A204.1 (cell line): ENCODE data around the gene TRPC6.
"Not testable (repeated sequence)": the region's sequence is repeated elsewhere in the genome, so short reads cannot be mapped to it uniquely, and the experiment has no call there.

ENCODE experiments used
- FAIRE-seq: peaks from 2 replicates; lab custom pipeline; 2012; peaks lifted over from hg19 to GRCh38; lab: Jason Lieb, UNC

The TRPC6 gene

GRCh38 chr11:101521821-101522220 is 62.0 kb downstream of the TRPC6 start:
- FAIRE-seq = no peak

DNA sequence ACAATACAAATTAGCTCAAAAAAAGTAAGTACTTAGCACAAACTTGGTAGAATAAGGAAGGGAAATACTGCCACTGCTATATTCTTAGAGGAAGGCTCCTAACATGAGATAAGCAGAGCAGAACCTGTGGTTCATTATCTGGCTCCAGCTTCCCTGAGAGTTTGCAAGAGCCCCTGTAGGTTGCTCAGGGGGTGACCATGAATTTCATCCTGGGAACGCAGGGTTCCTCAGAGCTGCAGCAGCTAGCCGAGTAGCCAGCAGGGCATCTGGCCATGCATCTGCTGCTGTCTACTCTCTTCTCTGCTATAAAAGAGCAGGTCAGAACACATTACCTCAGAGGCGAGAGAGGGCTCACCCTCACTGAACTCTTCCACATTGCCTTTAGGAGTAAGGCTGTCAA is 67.3 kb downstream of the TRPC6 start:
- FAIRE-seq = no peak

- FAIRE-seq = no peak
Measured at GRCh38 chr11:101511065-101511464, 72.7 kb downstream of the TRPC6 start.

DNA sequence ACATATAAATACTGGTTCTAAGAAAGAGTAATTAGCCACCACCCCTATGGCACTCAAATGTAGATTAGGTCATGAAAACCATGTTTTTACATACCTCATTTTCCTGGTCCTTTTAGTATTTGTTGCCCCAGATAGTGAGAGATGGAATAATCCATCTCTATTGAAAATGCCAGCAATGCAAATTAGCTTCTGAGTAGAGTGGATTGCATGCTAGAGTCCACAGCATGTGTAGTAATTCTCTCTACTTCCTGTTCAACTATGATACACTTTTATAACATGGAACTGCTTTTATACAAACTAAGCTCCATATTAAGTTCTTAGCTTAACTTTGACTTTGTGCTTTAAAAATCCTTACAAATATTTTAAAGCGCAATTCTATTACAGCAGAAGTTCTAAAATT is 73.2 kb downstream of the TRPC6 start:
- FAIRE-seq = no peak

DNA sequence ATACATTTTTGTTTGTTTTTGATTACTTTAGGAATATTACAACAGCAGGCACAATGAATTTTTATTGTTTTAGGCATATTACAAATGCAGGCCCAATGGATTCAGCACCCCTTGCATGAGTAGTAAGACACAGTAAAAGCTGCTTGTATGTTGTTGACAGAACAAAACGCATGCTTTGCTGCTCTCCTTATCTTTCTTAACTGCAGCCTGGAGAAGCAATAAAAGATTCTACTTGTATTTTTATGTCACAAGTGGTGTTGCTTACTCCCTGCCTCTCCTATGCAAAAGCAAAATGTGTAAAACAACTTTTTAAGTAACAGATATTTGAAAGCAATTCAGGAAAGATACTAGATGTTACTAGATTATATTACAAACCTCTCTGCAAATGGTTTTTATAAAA is 73.9 kb downstream of the TRPC6 start:
- no peak for FAIRE-seq

- FAIRE-seq = no peak
Measured at GRCh38 chr11:101508370-101508769, 75.4 kb downstream of the TRPC6 start.

DNA sequence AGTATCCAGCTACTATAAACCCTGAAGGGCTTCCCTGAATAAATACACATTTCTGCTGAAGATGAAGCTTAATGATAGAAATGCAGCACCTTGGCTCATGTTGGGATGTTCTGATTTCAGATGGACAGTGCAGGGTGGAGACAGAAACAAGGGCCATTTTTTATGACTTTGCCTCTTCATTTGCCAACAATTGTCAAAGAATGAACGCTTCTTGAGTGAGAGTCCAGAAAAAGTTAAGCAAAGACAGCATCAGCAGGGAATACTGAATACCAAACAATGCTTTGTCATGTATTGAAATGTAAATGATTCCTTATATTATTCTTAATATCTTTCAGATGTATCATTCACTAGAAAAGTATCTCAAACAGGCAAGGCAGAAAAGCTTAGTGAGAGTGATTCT is 84.9 kb downstream of the TRPC6 start:
- FAIRE-seq = no peak

DNA sequence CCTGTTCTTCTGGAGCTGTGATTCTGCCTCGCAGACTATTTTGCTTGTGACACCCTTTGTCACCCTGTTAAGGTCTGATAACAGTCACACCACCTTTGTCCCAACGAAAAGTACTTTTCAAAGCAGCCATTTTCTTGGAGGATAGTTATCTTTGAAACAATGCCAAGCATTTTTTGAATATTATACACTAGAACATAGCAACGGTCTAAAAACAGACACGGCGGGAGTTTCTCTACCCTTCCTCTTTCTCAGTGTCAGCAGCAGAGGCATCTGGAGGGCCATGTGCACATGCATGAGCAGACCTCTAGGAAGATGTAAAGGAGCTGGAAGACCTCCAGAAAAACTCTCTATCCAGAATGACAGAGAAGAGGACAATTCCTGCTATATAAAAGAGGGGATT is 86.5 kb downstream of the TRPC6 start:
- no peak for FAIRE-seq

DNA sequence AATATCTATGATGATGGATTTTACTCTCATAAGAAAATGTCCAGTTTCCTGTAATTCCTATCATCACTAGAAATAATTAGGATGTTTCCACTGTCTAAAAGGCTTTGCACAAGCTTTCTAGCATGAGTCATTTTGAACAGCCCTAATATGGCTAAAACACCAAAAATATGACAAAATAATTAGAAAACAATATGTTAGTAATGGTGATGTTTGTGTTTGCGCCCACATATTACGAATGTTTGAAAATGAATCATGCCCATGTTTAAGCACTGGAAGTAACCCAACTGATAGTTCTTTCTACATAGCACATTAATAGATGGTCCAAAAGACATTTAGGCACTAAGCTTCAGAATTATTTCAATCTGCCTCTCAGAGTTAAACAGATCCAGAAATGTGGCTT is 96.0 kb downstream of the TRPC6 start:
- FAIRE-seq = no peak

- no peak for FAIRE-seq
Measured at GRCh38 chr11:101482556-101483124, 101.2 kb downstream of the TRPC6 start.

GRCh38 chr11:101478587-101479369 is 105.0 kb downstream of the TRPC6 start:
- no peak for FAIRE-seq

GRCh38 chr11:101477926-101478325 is 105.9 kb downstream of the TRPC6 start:
- no peak for FAIRE-seq

- FAIRE-seq = no peak
Measured at GRCh38 chr11:101476191-101476590, 107.6 kb downstream of the TRPC6 start.

GRCh38 chr11:101475699-101476098 is 108.1 kb downstream of the TRPC6 start:
- FAIRE-seq = no peak

DNA sequence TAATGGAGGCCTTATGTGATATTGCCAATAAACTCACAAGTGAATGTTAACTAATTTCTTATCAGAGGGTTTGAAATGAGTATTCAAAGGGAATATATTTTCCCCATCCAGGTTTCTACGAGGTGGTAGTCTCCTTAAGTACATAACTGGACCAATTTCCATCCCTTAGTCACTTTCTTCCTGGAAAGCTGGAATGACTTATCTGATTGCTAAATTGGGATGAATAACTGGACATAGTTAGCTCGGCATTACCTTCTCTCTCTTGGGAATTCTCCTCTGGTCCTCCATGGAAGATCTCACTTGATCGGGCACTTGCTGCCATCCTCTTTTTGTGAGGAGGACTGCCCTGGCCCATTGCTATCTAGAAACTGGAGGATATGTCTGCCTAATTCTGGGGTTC is 109.1 kb downstream of the TRPC6 start:
- FAIRE-seq = no peak

DNA sequence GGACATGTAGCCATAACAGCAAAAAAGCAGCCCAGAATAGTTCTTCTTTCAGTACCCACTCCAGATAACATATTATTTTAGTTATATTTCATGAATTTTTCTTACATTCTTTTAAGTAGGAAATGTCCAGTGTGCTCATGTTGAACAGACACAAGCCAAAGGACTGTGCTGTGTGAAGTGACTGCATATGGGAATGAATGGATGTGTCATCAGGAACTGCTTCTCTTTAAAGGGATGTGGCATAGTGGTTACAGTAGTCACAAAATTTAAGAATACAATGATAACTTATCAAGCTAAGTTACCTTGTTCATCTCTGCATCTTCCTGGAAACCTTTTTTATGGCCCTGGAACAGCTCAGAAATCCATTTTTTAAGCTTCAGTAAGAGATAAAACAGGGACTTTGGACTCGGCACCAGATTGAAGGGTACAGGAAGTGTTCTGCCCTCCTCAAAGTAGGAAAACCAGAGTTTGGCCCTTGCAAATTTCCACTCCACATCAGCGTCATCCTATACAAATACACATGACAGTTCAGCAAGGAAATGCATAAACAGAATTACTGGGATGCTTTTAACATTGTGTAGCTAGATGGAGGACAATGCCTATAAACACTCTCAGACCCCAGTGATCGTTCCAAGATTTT is 112.8 kb downstream of the TRPC6 start:
- no peak for FAIRE-seq

DNA sequence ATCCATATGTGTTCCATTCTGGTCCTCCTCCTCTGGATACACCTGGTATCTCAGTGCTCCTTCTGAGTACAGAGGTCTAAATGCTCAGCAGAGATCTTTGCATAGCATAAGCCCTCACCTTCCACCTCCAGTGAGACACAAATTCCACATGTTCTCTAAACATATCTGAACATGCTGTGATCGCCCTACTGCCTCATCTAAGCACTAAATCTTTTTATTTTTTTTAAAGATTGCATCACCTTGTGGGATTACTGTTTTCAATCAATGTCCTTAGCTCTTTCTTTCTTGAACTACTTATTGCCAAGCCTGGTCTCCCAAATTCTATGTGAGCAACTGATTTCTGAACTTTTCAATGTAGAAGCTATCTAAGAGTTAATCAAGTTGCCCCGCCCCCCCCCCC is 113.4 kb downstream of the TRPC6 start:
- FAIRE-seq = no peak

GRCh38 chr11:101466352-101466751 is 117.5 kb downstream of the TRPC6 start:
- FAIRE-seq = no peak

- not testable (repeated sequence) for FAIRE-seq
Measured at GRCh38 chr11:101464388-101464787, 119.4 kb downstream of the TRPC6 start.

- no peak for FAIRE-seq
Measured at GRCh38 chr11:101459020-101459419, 124.8 kb downstream of the TRPC6 start.

DNA sequence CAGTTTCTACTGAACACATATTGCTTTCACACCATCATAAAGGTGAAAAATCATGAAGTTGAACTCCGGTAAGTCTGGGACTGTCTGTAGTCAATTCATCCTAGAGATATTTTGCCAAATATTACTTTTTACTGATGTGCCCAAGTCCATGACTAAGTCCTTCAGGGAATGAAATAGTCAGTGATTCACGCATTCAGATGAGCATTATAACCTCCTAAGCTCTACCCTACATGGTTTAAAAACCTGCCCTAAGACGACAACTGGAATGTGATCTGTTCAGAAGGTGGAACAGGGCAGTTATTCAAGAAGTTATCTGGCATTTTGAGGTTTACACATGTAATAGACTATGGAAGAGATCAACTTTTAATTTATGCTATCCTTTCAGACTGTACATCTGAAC is 125.6 kb downstream of the TRPC6 start:
- no peak for FAIRE-seq

DNA sequence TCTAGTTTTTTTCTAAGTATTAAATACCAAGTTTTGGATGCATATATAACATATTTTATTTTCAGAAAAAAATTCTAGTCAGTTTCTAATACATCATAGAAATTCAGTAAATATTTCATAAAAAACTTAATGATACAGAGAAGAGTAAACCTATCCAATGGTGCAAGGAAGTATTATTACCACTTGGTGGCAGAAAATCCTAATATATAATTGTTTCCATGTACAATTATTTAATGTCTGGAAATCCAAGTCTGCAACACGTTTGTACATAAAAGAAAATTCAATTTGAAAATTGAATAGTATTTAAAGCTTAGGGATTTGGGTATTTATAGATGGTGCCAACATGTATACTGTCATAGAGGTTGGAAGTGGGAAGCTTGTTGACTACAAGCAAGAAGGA is 127.0 kb downstream of the TRPC6 start:
- FAIRE-seq = peak; percentile 91

GRCh38 chr11:101453682-101454081 is 130.1 kb downstream of the TRPC6 start:
- no peak for FAIRE-seq
